ENCODE results near the gene JAG1.

The JAG1 gene

DNA sequence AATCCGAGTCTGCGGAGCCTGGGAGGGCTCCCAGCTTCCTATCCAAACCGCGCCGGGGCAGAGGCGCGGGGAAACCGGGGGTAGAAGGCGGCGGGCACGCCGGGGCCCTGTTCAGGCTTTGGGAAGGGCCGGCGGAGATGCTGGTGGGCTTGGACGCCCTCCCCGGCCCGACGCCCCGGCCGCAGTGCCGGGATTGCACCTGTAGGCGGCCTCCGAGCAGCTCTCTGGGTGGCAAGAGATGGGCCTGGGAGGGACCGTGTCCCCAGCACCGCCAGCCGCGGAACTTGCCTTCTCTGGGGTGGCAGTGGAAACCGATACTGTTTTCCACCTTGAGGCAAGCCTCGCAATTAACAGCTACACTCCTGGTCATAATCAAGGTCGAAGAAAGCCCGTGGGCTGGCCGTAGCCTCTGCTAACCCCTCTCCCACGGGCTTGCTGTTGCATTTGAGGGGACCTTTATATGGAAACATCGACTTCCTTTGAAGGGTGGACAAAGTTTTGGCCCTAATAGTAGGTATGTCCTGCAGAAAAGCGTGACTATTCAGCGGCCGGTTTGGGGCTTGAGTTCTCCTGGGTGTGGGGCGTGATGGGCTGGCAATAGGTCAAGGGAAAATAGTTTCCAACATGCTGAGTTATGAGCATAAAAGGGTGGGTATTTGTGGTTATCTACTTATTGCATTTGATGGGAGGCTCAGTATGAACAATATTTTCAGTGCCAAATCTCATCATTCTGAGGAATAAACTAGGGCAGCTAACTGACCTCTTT, 1.1 kb upstream of the JAG1 start (continued):
- TF ChIP-seq ZNF837 (tag by site-specific recombination; IDR thresholded peaks at IDR 0.05) = no peak
- TF ChIP-seq BCL11A (tag by site-specific recombination; IDR thresholded peaks at IDR 0.05; ENCODE audit: low read depth) = no peak
- TF ChIP-seq ZNF155 (tag by site-specific recombination; IDR thresholded peaks at IDR 0.05) = no peak
- no peak for TF ChIP-seq ZNF776 (tag by site-specific recombination; IDR thresholded peaks at IDR 0.05; ENCODE audit: borderline replicate concordance)
- TF ChIP-seq, protein P1, sequence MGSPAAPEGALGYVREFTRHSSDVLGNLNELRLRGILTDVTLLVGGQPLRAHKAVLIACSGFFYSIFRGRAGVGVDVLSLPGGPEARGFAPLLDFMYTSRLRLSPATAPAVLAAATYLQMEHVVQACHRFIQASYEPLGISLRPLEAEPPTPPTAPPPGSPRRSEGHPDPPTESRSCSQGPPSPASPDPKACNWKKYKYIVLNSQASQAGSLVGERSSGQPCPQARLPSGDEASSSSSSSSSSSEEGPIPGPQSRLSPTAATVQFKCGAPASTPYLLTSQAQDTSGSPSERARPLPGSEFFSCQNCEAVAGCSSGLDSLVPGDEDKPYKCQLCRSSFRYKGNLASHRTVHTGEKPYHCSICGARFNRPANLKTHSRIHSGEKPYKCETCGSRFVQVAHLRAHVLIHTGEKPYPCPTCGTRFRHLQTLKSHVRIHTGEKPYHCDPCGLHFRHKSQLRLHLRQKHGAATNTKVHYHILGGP (tag by site-specific recombination; IDR thresholded peaks at IDR 0.05) = no peak
- no peak for TF ChIP-seq MYNN (tag by site-specific recombination; IDR thresholded peaks at IDR 0.05; ENCODE audit: borderline replicate concordance)
- TF ChIP-seq GLIS1 (tag by site-specific recombination; IDR thresholded peaks at IDR 0.05) = peak; percentile 75
- no peak for TF ChIP-seq ZNF433 (tag by site-specific recombination; IDR thresholded peaks at IDR 0.05; ENCODE audit: low read depth)
- TF ChIP-seq ZNF843 (tag by site-specific recombination; IDR thresholded peaks at IDR 0.05) = no peak
- no peak for TF ChIP-seq ZNF16 (tag by site-specific recombination; IDR thresholded peaks at IDR 0.05; ENCODE audit: low read depth)
- TF ChIP-seq ZNF239 (tag by site-specific recombination; IDR thresholded peaks at IDR 0.05) = no peak
- TF ChIP-seq ZNF701 (tag by site-specific recombination; IDR thresholded peaks at IDR 0.05) = no peak
- no peak for TF ChIP-seq ZNF394 (tag by site-specific recombination; IDR thresholded peaks at IDR 0.05; ENCODE audit: borderline replicate concordance)
- TF ChIP-seq SP7 (tag by site-specific recombination; IDR thresholded peaks at IDR 0.05) = peak; percentile 9; the same call in 1 of the 2 replicates
- no peak for TF ChIP-seq ZNF350 (tag by site-specific recombination; IDR thresholded peaks at IDR 0.05)
- TF ChIP-seq ZNF510 (tag by site-specific recombination; IDR thresholded peaks at IDR 0.05; ENCODE audit: insufficient replicate concordance) = no peak
- no peak for TF ChIP-seq ZNF426 (tag by site-specific recombination; IDR thresholded peaks at IDR 0.05)
- TF ChIP-seq, protein P2, sequence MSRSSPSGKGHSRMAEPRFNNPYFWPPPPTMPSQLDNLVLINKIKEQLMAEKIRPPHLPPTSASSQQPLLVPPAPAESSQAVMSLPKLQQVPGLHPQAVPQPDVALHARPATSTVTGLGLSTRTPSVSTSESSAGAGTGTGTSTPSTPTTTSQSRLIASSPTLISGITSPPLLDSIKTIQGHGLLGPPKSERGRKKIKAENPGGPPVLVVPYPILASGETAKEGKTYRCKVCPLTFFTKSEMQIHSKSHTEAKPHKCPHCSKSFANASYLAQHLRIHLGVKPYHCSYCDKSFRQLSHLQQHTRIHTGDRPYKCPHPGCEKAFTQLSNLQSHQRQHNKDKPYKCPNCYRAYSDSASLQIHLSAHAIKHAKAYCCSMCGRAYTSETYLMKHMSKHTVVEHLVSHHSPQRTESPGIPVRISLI (tag by site-specific recombination; IDR thresholded peaks at IDR 0.05) = no peak
- TF ChIP-seq ZNF654 (tag by site-specific recombination; IDR thresholded peaks at IDR 0.05; ENCODE audit: low read depth) = peak; percentile 37

DNA sequence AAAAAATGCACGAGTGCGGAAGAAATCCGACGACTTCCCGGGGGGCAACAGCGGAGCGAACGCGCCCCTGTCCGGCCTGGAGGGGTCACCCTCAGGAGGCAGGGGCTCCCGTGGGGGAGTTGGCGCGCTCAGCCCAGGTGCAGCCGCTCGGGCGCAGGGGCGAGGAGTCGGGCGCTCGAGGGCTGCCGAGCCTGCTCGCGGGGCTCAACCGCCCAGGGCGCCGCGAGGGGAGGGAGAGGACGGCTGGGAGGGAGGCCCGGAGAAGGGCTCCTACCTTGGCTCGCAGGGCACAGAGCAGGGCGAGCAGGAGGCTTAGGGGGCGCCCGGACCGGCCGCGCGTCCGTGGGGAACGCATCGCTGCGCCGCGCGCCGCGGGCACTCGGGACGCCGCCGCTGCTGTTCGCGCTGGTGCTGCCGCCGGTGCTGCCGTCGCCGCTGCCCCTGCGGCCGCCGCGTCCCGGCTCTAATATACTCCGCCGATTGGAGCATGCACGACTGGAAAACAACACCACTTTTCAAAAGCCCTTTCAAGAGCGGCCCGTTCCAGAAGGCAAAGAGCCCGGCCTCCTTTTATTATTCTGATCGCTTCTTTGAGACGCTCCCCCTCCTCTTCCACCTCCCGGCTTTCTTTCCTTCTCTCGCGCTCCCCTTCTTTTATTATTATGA, 490 bp downstream of the JAG1 start:
- Histone ChIP-seq H3K9me3 (ENCODE audit: control insufficient read depth, insufficient read depth, low read depth, low read length) (no peaks in the 10 kb centered on the region), H3K4me1 (ENCODE audit: control insufficient read depth, insufficient read depth, low read length) (peaks cover 20% of the 10 kb centered on the region), H3K27ac (ENCODE audit: extremely low read depth, low read depth, low read length) (peak overlapping the region; percentile 99), H3K4me3 (ENCODE audit: low read depth, low read length) (peak overlapping the region; percentile 82), H3K36me3 (ENCODE audit: control insufficient read depth in 2 of 2, insufficient read depth in 1 of 2, low read length in 2 of 2) (peaks cover 0 to 15% of the 10 kb centered on the region in 2 experiments; a peak in 1 of 3 replicates)
- TF ChIP-seq, protein P3, sequence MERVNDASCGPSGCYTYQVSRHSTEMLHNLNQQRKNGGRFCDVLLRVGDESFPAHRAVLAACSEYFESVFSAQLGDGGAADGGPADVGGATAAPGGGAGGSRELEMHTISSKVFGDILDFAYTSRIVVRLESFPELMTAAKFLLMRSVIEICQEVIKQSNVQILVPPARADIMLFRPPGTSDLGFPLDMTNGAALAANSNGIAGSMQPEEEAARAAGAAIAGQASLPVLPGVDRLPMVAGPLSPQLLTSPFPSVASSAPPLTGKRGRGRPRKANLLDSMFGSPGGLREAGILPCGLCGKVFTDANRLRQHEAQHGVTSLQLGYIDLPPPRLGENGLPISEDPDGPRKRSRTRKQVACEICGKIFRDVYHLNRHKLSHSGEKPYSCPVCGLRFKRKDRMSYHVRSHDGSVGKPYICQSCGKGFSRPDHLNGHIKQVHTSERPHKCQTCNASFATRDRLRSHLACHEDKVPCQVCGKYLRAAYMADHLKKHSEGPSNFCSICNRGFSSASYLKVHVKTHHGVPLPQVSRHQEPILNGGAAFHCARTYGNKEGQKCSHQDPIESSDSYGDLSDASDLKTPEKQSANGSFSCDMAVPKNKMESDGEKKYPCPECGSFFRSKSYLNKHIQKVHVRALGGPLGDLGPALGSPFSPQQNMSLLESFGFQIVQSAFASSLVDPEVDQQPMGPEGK (tag by site-specific recombination; IDR thresholded peaks at IDR 0.05) = no peak
- no peak for TF ChIP-seq ZNF76 (tag by site-specific recombination; IDR thresholded peaks at IDR 0.05; ENCODE audit: borderline replicate concordance, low read depth)
- peak; percentile 89 for TF ChIP-seq ZBTB8A (tag by site-specific recombination; IDR thresholded peaks at IDR 0.05)
- TF ChIP-seq ZNF335 (tag by site-specific recombination; conservative IDR thresholded peaks at IDR 0.05) = 0 out of 2 replicates have a peak, but pooled peaks have one; percentile 44
- TF ChIP-seq, protein P4, sequence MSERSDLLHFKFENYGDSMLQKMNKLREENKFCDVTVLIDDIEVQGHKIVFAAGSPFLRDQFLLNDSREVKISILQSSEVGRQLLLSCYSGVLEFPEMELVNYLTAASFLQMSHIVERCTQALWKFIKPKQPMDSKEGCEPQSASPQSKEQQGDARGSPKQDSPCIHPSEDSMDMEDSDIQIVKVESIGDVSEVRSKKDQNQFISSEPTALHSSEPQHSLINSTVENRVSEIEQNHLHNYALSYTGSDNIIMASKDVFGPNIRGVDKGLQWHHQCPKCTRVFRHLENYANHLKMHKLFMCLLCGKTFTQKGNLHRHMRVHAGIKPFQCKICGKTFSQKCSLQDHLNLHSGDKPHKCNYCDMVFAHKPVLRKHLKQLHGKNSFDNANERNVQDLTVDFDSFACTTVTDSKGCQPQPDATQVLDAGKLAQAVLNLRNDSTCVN (tag by site-specific recombination; optimal IDR thresholded peaks at IDR 0.05) = peak; percentile 59
- peak; percentile 70 for TF ChIP-seq GLIS2 (tag by site-specific recombination; IDR thresholded peaks at IDR 0.05)
- CTCF ChIA-PET = interaction anchor here (0.7 to 1.2 kb wide), 4 partner anchors 10 to 695 kb away, joined by 3 to 4 read pairs (median 3); no protein-coding TSS in a partner anchor
- POLR2A ChIA-PET = interaction anchor here (0.5 to 2.7 kb wide), 18 partner anchors 9 to 834 kb away, joined by 3 to 17 read pairs (median 5); partner anchors contain the start of genes MKKS, PAK5 and SLX4IP

Measured in HEK293 (cell line).